Right atrium auricular region (tissue), 2 donors: ENCODE results near the gene TELO2. TPM values are rescaled to one million over a fixed set of nuclear protein-coding genes. Genes with fewer than 3 reads are reported as not detected.
A peak's percentile ranks its signal among the peaks of the same experiment; 100 is the strongest.

Source experiments
- DNase-seq: peaks from one replicate; pipeline ENCODE4 v3.0.0-alpha.2; 2019; ENCODE audit warnings: low spot score
- H3K27ac ChIP-seq, 2 donors: fragments of 200-600 bp; sonication (generic); 1 replicate in 1 of 2; 2 replicates in 1 of 2; pipeline ENCODE4 v1.5.1; 2016 to 2019
- H3K27me3 ChIP-seq, 2 donors: fragments of 200-600 bp; sonication (generic); one replicate each; pipeline versions ENCODE4 v1.5.1 to v1.6.0; 2017 to 2019
- H3K36me3 ChIP-seq: fragments of 200-600 bp; sonication (generic); one replicate; pipeline ENCODE4 v1.5.1; 2016
- H3K4me1 ChIP-seq, 2 donors: fragments of 200-600 bp; sonication (generic); one replicate each; pipeline versions ENCODE4 v1.5.1 to v1.6.0; 2017 to 2019
- H3K4me3 ChIP-seq, 2 donors: fragments of 200-600 bp; sonication (generic); 1 replicate in 1 of 2; 2 replicates in 1 of 2; pipeline ENCODE4 v1.5.1; 2017 to 2019; ENCODE audit warnings: mild to moderate bottlenecking in 1 of 2, moderate library complexity in 1 of 2
- H3K9me3 ChIP-seq, 2 donors: fragments of 200-600 bp; sonication (generic); one replicate each; pipeline ENCODE4 v1.5.1; 2019
- CTCF ChIP-seq, 2 donors: fragments of 200-600 bp; sonication (generic); IDR thresholded peaks; one replicate each; pipeline ENCODE4 v1.5.1; 2019; ENCODE audit warnings: antibody characterized with exemption in 2 of 2
- total RNA-seq, 2 donors: library from RNA; depleted of rRNA; stranded (reverse); fragments of >200 nt; gene quantifications; one replicate each; pipeline ENCODE4 v1.1.0, GENCODE V29; 2016

Gene TELO2
- total RNA-seq, 2 donors from 2014 or later, result 11.3 to 11.5 TPM

- TF ChIP-seq CTCF (IDR thresholded peaks at IDR 0.05), result no peak
- Histone ChIP-seq H3K27ac (peak overlapping the region; percentile 92 to 97), H3K4me3 (peak overlapping the region in 1 of 2 donors; percentile 16), H3K4me1 (peaks cover 0 to 89% of the 10 kb centered on the region in 2 donors), H3K36me3 (peaks cover 20% of the 10 kb centered on the region), H3K9me3 (no peaks in the 10 kb centered on the region), H3K27me3 (no peaks in the 10 kb centered on the region)
- DNase-seq, result no peak
Measured at GRCh38 chr16:1548233-1548632, 55.1 kb downstream of the TELO2 start.

GRCh38 chr16:1548727-1549126, 55.6 kb downstream of the TELO2 start:
- Histone ChIP-seq H3K4me3 (no peak overlapping the region), H3K9me3 (no peaks in the 10 kb centered on the region), H3K27ac (peak overlapping the region; percentile 92 to 97), H3K27me3 (no peaks in the 10 kb centered on the region), H3K36me3 (peaks cover 19% of the 10 kb centered on the region), H3K4me1 (peaks cover 0 to 84% of the 10 kb centered on the region in 2 donors)
- DNase-seq, result no peak
- TF ChIP-seq CTCF (IDR thresholded peaks at IDR 0.05), result no peak

DNA sequence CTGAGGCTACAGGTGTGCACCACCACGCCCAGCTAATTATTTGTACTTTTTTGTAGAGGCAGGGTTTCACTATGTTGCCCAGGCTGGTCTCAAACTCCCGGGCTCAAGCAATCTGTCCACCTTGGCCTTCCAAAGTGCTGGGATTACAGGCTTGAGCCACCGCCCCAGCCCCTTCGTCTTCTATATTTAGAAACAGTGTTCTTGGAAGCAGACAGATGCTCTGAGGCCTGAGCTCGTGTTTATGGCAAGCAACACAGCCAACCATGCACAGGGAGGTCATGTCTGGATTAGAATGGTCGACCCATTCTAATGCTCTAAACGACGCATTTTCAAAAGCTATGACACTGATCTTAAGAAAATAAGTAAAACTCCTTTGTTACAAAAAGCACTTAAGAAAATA, 56.9 kb downstream of the TELO2 start:
- no peak overlapping the region for H3K4me3 ChIP-seq
- H3K27me3 ChIP-seq, result no peaks in the 10 kb centered on the region
- TF ChIP-seq CTCF (IDR thresholded peaks at IDR 0.05), result no peak
- H3K9me3 ChIP-seq, result no peaks in the 10 kb centered on the region
- no peak for DNase-seq
- peak overlapping the region; percentile 92 to 97 for H3K27ac ChIP-seq
- H3K36me3 ChIP-seq, result peaks cover 28% of the 10 kb centered on the region
- H3K4me1 ChIP-seq, result peaks cover 0 to 71% of the 10 kb centered on the region in 2 donors

DNA sequence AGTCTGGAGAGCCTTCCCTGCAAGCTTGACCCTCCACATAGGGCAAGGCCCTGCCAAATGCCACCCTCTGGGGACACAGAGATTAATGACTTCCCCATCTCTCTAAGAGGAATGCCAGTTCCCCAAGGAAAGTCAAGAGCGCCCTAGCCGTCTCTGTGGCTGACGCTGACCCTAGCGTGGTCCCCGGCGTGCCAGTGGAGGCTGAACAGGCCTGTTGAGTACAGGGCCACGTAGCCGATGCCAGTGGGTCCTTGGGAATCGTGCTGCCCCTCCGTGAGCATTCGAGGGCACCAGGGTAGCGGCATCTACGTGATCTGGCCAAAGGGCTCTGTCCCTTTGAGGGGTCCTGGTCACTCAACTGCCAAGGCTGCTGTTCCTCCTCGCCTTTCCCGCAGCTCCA, 57.5 kb downstream of the TELO2 start:
- no peak for TF ChIP-seq CTCF (IDR thresholded peaks at IDR 0.05)
- no peaks in the 10 kb centered on the region for H3K27me3 ChIP-seq
- H3K4me3 ChIP-seq, result no peak overlapping the region
- H3K4me1 ChIP-seq, result peaks cover 0 to 64% of the 10 kb centered on the region in 2 donors
- DNase-seq, result no peak
- peak overlapping the region; percentile 92 to 97 for H3K27ac ChIP-seq
- no peaks in the 10 kb centered on the region for H3K9me3 ChIP-seq
- H3K36me3 ChIP-seq, result peaks cover 34% of the 10 kb centered on the region

DNA sequence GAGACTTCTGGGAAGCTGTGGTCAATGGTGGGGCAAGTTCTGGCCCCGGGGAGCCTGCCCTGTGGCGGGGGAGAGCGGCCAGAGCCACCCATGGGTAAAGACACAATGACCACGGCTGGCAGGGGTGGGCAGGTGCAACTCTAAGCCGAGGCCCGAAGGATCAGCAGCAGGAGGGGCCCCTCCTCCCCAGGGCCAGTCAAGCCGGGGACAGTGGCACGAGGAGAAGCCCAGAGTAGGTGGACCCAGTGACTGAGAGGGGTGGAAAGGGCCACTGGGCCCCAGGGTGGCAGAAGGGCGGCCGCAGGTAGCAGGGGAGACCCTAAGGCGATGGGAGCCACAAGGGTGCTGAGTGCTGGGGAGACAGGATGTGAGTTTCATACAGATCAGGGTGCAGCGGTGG, 58.0 kb downstream of the TELO2 start:
- peak overlapping the region; percentile 92 to 97 for H3K27ac ChIP-seq
- H3K36me3 ChIP-seq, result peaks cover 39% of the 10 kb centered on the region
- H3K4me1 ChIP-seq, result peaks cover 0 to 60% of the 10 kb centered on the region in 2 donors

More for the DNA sequence above, 58.0 kb downstream of the TELO2 start:
- no peak for DNase-seq
- no peaks in the 10 kb centered on the region for H3K27me3 ChIP-seq
- H3K4me3 ChIP-seq, result no peak overlapping the region
- H3K9me3 ChIP-seq, result no peaks in the 10 kb centered on the region
- no peak for TF ChIP-seq CTCF (IDR thresholded peaks at IDR 0.05)
